ENCODE measurements around the gene TEDC2. TPM values are rescaled to one million over a fixed set of nuclear protein-coding genes. Genes with fewer than 3 reads are reported as not detected.

Gene TEDC2
- total RNA-seq, 2 experiments from 2014 or later = 48.0 to 110 TPM

GRCh38 chr16:2498531-2499253 lies 38.8 kb downstream of the TEDC2 start:
- no peak overlapping the region for H2AFZ ChIP-seq (ENCODE audit: low read length)
- no peaks in the 10 kb centered on the region for H3K9me2 ChIP-seq (ENCODE audit: insufficient read depth, low read length)
- CTCF ChIA-PET (ENCODE audit: unreplicated experiment) = no interaction called here
- no peaks in the 10 kb centered on the region for H3K79me2 ChIP-seq (ENCODE audit: insufficient read depth, low read depth, low read length)
- POLR2A ChIA-PET = no interaction called here
- H3K27ac ChIP-seq (ENCODE audit: low read depth, low read length, poor library complexity, severe bottlenecking) = no peak overlapping the region
- intact Hi-C loops (cut with micrococcal nuclease; ENCODE audit: unreplicated experiment) = no loop called here
- H3K9me3 ChIP-seq (ENCODE audit: low read length) = no peaks in the 10 kb centered on the region
- no peak overlapping the region for H3K4me3 ChIP-seq (ENCODE audit: low read depth, low read length, poor library complexity, severe bottlenecking)
- H3K36me3 ChIP-seq (ENCODE audit: insufficient read depth, low read length) = peaks cover 37% of the 10 kb centered on the region
- peaks cover 10% of the 10 kb centered on the region for H3K4me1 ChIP-seq (ENCODE audit: insufficient read depth, low read length, poor library complexity, severe bottlenecking)
- TF ChIP-seq EZH2phosphoT487 (IDR thresholded peaks at IDR 0.05; ENCODE audit: borderline replicate concordance, low read depth, low read length) (no peak), CTCF (conservative IDR thresholded peaks at IDR 0.05; ENCODE audit: low read length) (no peak)
- no peak overlapping the region for H3K4me2 ChIP-seq (ENCODE audit: low read length)
- H4K20me1 ChIP-seq (ENCODE audit: insufficient read depth, low read length) = no peaks in the 10 kb centered on the region
- no peak for DNase-seq (ENCODE audit: low spot score)
- BruUV-seq (replicated peaks) = no TSS peak

GRCh38 chr16:2499454-2499853 lies 39.5 kb downstream of the TEDC2 start:
- no peak overlapping the region for H3K4me3 ChIP-seq (ENCODE audit: low read depth, low read length, poor library complexity, severe bottlenecking)
- intact Hi-C loops (cut with micrococcal nuclease; ENCODE audit: unreplicated experiment) = no loop called here
- H3K27ac ChIP-seq (ENCODE audit: low read depth, low read length, poor library complexity, severe bottlenecking) = no peak overlapping the region
- no peak for DNase-seq (ENCODE audit: low spot score)
- no TSS peak for BruUV-seq (replicated peaks)
- ChIA-PET CTCF (ENCODE audit: unreplicated experiment) (no interaction called here), POLR2A (no interaction called here)
- H3K9me3 ChIP-seq (ENCODE audit: low read length) = no peaks in the 10 kb centered on the region
- H3K4me1 ChIP-seq (ENCODE audit: insufficient read depth, low read length, poor library complexity, severe bottlenecking) = peaks cover 10% of the 10 kb centered on the region
- TF ChIP-seq CTCF (conservative IDR thresholded peaks at IDR 0.05; ENCODE audit: low read length) = no peak
- no peak for TF ChIP-seq EZH2phosphoT487 (IDR thresholded peaks at IDR 0.05; ENCODE audit: borderline replicate concordance, low read depth, low read length)
- H3K9me2 ChIP-seq (ENCODE audit: insufficient read depth, low read length) = no peaks in the 10 kb centered on the region
- H4K20me1 ChIP-seq (ENCODE audit: insufficient read depth, low read length) = no peaks in the 10 kb centered on the region
- H2AFZ ChIP-seq (ENCODE audit: low read length) = no peak overlapping the region
- H3K36me3 ChIP-seq (ENCODE audit: insufficient read depth, low read length) = peaks cover 37% of the 10 kb centered on the region
- no peaks in the 10 kb centered on the region for H3K79me2 ChIP-seq (ENCODE audit: insufficient read depth, low read depth, low read length)
- no peak overlapping the region for H3K4me2 ChIP-seq (ENCODE audit: low read length)

- no peaks in the 10 kb centered on the region for H3K9me3 ChIP-seq (ENCODE audit: low read length)
- H2AFZ ChIP-seq (ENCODE audit: low read length) = no peak overlapping the region
- H3K36me3 ChIP-seq (ENCODE audit: insufficient read depth, low read length) = peaks cover 37% of the 10 kb centered on the region
- BruUV-seq (replicated peaks) = no TSS peak
- H3K27ac ChIP-seq (ENCODE audit: low read depth, low read length, poor library complexity, severe bottlenecking) = no peak overlapping the region
- no peak for TF ChIP-seq CTCF (conservative IDR thresholded peaks at IDR 0.05; ENCODE audit: low read length)
- ChIA-PET POLR2A (no interaction called here), CTCF (ENCODE audit: unreplicated experiment) (no interaction called here)
- no peaks in the 10 kb centered on the region for H3K79me2 ChIP-seq (ENCODE audit: insufficient read depth, low read depth, low read length)
- H3K4me3 ChIP-seq (ENCODE audit: low read depth, low read length, poor library complexity, severe bottlenecking) = no peak overlapping the region
- no peak for DNase-seq (ENCODE audit: low spot score)
- no peaks in the 10 kb centered on the region for H4K20me1 ChIP-seq (ENCODE audit: insufficient read depth, low read length)
- intact Hi-C loops (cut with micrococcal nuclease; ENCODE audit: unreplicated experiment) = loop anchor here (2.0 kb wide), 1 partner anchor 25 kb away; the partner anchor contains the start of gene TBC1D24
- H3K9me2 ChIP-seq (ENCODE audit: insufficient read depth, low read length) = no peaks in the 10 kb centered on the region
- H3K4me2 ChIP-seq (ENCODE audit: low read length) = no peak overlapping the region
- peaks cover 10% of the 10 kb centered on the region for H3K4me1 ChIP-seq (ENCODE audit: insufficient read depth, low read length, poor library complexity, severe bottlenecking)
Observed at GRCh38 chr16:2499890-2500429, 40.1 kb downstream of the TEDC2 start.
